ENCODE data around the gene BRAT1.
"Not testable (repeated sequence)": the region's sequence is repeated elsewhere in the genome, so short reads cannot be mapped to it uniquely, and the experiment has no call there.

BRAT1 gene

DNA sequence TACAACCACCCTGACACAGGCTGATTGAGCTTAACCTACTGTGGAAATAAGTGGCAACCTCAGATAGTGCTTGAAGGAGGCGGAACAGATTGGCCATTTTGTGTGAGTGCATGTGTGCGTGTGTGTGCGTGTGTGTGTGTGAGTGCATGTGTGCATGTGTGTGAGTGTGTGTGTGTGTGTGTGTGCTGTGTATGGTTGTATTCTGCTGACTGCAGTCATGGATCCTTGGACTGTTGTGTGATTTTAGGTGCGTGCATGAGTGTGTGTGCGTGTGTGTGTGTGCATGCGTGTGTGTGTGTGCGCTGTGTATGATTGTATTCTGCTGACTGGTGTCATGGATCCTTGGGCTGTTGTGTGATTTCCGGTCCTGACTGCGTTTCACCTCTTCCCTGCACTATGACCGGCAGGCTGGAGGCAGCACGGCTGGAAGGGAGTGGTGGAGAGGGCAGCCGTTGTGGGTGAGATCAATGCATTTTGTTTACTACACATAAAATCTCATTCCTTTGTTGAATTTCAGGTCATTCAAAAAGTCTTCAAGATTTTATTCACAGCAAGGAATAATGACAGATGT, 9.7 kb upstream of the BRAT1 start:
- H3K4me3 ChIP-seq (ENCODE audit: low read depth, low read length), result no peak overlapping the region

DNA sequence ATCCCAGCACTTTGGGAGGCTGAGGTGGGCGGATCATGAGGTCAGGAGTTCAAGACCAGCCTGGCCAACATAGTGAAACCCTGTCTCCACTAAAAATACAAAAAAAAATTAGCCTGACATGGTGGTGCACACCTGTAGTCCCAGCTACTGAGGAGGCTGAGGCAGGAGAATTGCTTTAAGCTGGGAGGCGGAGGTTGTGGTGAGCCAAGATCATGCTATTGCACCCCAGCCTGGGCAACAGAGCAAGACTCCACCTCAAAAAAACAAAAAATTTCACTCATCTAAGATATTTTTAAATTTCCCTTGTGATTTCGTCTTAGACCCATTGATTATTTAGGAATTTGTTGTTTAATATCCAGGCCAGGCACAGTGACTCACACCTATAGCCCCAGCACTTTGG, 8.6 kb upstream of the BRAT1 start:
- not testable (repeated sequence) for H3K4me3 ChIP-seq (ENCODE audit: low read depth, low read length)

DNA sequence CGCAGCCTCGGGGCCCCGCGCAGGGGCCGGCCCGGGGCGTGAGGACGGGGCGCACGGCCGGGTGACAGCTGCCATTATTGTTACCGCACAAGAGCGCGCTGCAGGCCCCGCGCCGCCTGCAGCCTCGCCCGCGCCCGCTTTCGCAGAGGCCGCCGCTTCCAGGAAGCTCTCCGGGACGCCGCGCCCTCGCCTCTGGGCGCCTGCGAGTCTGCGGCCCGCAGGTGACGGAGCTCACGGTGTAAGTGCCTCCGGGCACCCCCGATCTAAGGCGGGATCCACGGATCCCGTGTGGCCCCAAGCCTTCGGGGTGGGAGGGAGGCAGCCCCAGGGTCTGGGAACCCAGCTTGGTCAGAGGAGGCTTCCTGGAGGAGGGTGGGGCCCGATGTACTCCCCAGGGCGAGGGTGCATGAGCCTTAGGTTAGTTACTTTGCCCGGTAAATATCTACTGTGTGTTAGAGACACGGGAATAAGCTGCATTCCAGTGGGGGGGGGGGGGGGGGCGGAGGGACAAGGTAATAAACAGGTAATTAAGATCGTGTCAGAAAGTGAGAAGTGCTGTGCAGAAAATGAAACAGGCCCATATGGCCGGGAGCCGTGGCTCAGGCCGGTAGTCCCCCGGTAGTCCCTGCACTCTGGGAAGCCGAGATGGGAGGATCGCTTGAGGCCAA, 4.1 kb upstream of the BRAT1 start:
- peak overlapping the region; percentile 52 for H3K4me3 ChIP-seq (ENCODE audit: low read depth, low read length)

- H3K4me3 ChIP-seq (ENCODE audit: low read depth, low read length), result peak within 1 kb of the TSS; percentile 52
Measured at GRCh38 chr7:2558629-2559282, 3.4 kb upstream of the BRAT1 start, which contains the start of gene IQCE. Gene IQCE (plus strand): TSS chr7:2558979. CDS start chr7:2559182, 203 bp downstream.

DNA sequence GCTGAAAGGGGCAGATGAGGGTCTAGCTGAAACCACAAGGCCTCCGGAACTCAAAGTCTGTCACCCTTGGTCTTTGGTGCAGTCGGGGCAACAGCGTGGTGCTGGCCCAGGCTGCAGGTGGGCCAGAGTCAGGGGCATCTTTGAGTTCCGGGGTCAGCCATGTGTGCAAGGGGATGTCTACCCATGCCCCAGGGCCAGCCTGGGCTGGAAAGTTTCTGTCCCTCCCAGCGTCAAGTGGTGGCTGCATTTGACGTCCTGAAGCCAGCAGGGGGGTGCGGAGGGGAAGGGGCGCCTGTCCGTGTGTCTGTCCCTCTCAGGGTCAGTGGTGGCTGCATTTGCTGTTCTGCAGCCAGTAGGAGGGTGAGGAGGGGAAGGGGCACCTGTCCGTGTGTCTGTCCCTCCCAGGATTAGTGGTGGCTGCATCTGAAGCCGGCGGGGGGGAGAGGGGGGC, 638 bp downstream of the BRAT1 start:
- H3K4me3 ChIP-seq (ENCODE audit: low read depth, low read length), result peak overlapping the region; percentile 66

DNA sequence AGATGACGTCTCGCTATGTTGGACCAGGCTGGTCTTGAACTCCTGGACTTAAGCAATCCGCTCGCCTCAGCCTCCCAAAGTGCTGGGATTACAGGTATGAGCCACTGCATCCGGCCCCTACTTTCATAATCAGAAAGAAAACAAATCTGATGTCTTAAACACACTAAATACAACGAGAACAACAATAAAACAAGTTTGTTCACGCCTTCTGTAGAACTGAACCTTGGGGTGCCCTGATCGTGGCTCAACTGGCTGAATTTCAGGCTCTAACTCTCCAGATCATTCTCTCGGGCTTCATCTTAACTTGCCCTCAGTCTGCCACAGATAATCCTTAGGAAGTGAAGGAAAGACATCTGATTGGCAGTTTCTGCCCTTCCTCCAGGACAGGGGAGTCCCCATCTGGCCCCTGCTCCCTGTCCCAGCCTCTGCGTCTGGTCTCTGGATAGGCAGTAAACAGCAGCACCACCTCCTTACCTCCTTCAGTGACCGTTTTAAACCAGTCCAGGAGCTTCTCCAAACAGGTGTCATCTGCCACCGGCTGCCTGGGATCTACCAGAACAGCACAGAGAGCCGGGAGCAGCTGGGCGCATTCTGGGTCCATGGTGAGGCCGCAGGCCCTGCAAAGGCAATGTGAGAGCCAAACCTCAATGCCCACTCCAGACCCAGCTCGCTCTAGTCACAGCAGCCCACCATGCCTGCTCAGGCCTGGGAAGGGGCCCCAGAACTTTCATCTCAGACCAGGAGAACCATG, 1.3 kb downstream of the BRAT1 start:
- H3K4me3 ChIP-seq (ENCODE audit: low read depth, low read length), result no peak overlapping the region

GRCh38 chr7:2553108-2553507, 2.2 kb downstream of the BRAT1 start:
- no peak overlapping the region for H3K4me3 ChIP-seq (ENCODE audit: low read depth, low read length)

- H3K4me3 ChIP-seq (ENCODE audit: low read depth, low read length), result no peak overlapping the region
Measured at GRCh38 chr7:2551418-2551817, 3.9 kb downstream of the BRAT1 start.

DNA sequence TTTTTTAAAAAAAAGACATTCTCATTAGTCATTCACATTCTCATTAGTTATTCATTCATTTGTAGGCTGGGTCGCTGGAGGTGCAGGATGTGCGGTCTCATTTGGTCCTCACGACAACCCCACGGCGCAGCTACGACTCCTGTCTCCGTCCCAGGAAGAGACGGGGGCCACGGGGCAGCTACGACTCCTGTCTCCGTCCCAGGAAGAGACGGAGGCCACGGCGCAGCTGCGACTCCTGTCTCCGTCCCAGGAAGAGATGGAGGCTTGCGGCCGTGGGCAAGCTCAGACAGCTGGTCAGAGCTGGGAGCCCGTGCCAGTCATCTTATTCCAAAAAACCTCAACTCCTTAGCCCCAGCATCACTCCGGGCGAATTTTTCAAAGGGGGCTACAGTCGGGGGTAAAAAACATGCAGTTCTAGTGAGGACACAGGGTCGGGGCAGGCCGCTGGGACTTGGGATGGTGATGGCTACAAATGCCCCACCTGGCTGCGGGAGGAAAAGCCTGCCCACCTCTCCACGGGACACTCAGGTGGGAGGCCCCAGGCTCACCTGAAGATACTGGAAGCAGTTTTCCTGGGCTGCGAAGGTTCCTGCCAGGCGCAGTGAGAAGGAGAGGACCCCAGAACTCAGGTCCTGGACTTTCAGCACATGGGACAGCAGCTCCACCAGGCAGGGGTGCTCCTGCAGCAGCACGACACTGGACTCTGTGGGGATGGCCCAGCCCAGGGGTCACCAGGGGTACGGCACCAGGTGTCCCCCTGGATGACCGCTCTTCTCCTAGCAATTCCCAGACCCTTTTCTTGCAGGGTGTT, 8.3 kb downstream of the BRAT1 start:
- H3K4me3 ChIP-seq (ENCODE audit: low read depth, low read length), result no peak overlapping the region

DNA sequence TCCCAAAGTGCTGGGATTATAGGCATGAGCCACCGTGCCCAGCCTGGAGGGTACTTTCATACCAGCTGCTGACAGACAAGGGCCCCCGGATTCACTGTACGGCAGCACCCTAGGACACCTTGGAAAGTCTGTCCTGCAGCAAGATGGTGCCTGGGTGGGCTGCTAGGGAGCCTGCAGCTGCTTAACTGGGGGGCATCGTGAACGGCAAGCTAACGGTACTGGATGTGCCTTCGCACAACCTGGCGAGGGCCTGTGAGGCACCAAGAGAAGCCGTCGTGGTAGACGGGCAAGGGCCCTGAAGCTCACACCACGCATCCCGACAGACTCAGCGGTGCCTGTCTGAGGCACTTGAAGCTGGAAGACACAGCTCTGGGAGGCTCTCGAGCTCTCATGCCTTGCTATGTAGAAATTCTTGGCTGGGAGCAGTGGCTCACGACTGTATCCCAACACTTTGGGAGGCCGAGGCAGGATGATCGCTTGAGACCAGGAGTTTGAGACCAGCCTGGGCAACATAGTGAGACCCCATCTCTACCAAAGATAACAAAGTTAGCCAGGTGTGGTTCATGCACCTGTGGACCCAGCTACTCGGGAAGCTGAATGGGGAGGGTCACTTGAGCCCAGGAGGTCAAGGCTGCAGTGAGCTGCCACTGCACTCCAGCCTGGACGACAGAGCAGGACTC, 9.4 kb downstream of the BRAT1 start:
- no peak overlapping the region for H3K4me3 ChIP-seq (ENCODE audit: low read depth, low read length)

DNA sequence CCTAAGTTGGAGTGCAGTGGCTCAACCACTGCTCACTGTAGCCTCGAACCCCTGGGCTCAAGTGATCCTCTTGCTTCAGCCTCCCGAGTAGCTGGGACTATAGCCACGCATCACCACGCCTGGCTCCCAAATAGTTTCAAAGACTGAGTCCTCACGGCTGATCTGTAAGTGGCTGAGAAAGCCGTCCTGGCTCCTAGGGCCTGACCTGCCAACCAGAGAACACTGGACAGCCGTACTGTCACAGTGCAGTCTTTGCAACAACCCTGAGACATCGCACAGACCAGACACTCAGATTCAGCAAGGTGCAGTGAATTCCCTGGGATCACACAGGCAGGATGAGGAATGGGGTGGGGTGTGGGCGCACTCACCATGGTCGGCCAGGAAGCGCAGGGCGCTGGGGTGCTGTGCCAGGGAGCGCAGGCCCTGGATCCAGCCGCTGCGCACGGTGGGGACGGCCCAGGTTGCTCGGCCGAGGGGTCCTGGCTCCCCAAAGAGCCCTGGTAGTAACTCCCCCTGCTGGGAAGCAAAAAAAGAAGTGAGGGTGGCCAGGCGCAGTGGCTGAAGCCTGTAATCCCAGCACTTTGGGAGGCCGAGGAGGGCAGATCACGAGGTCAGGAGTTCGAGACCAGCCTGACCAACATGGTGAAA, 10.7 kb downstream of the BRAT1 start:
- no peak overlapping the region for H3K4me3 ChIP-seq (ENCODE audit: low read depth, low read length)

DNA sequence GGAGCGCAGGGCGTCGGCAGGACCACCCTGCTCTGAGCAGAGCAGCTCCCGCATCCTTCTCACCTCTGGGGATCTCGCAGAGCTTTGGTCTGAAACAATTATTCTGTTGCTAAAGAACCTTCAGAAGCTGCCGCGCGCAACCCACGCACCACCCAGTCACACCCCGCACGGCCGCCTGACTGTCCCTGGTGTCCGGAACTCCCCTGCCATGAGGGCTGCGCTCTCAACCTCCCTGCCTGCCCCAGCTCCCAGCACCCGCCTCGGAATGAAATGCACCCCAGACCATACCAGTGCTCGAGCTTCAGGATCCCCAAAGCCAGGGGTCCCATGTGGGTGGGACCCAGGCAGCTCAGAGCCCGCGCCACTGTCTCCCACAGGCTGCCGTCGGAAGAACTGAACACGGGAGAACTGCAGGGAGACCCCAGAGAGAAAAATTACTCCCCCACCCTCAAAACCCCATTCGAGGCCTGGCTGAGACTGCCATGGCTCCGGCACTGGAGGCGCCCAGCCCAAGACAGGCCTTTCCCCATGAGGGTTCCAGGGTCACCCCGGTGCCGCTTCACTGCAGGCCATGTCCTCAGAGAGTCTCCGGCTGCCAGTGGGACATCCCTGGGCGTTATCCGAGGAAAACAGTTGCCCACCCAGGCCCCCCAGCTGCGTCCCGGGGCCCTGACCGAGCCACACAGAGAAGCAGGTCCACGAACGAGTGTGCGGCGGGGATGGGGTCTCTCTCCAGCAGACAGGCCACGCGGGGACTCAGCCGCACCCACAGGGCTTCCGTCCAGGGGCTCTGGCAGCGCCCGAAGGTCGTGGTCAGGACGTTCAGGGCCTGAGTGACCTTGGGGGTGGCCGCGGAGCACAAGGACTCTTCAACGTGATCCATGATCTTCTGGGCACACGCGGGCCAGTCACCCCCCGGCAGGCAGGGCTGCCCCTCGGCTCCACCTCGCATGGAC, 12.1 kb downstream of the BRAT1 start:
- H3K4me3 ChIP-seq (ENCODE audit: low read depth, low read length), result no peak overlapping the region

DNA sequence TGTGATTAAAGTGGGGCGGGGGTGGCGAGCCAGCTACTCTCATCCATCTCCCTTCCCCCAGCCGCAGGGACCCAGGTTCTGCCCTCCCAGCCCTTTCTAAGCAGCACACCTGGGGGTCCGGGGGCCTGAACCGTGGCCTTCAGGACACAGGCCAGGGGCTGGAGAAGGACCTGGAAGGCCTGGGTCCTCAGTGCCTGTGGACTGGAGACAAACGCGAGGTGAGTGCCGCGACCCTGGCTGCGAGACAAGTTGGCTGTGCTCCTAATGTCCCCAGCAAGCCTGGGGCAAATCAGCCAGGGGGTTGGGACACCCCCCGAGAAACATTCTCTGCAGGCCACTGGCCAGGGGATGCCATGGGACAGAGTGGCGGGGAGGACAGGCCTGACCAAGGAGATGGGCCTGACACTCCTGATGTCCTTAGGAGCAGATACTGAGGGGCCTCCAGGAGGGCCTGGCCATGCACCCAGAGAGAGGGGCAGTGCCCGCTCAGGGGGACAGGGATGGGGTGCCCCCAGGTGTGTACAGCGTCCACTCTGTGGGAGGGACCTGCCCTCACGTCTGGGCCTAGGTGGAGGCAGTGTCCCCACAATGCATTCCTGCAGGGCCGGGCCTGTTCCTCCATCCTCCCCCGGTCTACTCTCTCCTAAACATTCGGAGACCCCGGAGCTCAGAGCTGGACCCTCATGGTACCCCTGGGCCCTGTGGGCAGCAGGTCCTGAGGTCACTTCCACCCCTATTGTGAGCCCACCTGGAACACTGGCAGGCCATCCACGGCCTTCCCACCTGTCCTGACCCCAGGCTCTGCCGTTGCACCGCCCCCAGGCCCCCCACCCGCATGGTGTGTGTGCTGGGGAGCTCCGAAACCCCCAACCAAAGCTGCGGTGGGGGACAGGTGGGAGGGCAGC, 13.1 kb downstream of the BRAT1 start:
- no peak overlapping the region for H3K4me3 ChIP-seq (ENCODE audit: low read depth, low read length)

DNA sequence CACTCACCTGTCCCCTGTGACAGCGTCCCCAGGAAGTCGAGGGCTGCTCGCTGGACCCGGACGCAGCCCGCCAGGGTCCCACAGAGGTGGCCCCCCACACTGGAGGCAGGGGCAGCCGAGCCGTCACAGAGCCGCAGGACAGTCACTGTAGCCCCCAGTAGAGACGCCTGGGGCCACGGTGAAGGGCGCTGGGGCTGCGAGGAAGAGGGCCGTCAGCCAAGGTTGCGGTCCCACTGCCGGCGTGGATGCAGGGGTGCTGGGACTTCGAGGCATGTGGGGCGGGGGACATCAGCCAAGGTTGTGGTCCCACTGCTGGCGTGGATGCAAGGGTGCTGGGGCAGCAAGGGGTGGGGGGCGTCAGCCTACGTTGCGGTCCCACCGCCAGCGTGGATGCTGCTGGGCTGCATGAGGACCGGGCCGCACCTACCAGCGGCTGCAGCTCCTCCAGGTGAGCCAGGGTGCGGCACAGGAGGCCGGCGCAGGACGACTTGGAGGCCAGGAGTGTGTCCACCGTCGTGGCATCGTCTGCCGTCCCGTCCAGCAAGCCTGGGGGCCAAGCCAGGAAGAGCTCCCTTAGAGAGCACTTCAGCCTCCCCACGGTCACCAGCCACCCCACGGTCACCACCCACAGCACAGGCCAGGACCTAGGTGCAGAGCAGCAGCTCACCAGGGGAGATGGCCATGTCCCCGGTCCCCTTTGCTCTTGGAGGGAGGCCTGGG, 13.9 kb downstream of the BRAT1 start:
- H3K4me3 ChIP-seq (ENCODE audit: low read depth, low read length), result no peak overlapping the region

DNA sequence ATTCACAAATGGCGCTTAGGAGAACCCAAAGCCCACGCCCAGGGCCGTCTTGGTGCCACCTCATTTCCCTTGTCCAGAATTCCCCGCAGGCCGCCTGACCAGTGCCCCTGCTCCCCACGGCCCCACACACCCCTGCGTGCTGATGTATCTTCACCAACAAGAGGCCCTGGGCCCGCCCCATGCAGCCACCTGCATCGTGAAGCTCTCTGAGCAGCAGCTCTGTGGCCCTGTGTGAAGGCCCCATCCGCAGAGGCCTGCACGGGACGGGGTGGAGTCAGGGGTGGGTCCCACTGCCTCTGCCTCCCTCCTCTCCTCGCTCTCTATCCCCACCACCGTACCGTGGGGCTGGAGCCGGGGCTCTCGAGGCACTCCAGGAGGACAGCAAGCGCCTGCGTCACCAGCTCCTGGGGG, 14.7 kb downstream of the BRAT1 start:
- H3K4me3 ChIP-seq (ENCODE audit: low read depth, low read length), result no peak overlapping the region

GRCh38 chr7:2540133-2540532, 15.2 kb downstream of the BRAT1 start:
- H3K4me3 ChIP-seq (ENCODE audit: low read depth, low read length), result no peak overlapping the region

All from iPS-11a (cell line).